Effector CD8-positive, alpha-beta T cell (primary cell): ENCODE measurements around the gene CSTPP1.
"Not testable (repeated sequence)": the region's sequence is repeated elsewhere in the genome, so short reads cannot be mapped to it uniquely, and the experiment has no call there.

Source experiments
- DNase-seq: peaks from one replicate; lab custom pipeline; 2025; lab: John Stamatoyannopoulos, UW

The CSTPP1 gene

DNA sequence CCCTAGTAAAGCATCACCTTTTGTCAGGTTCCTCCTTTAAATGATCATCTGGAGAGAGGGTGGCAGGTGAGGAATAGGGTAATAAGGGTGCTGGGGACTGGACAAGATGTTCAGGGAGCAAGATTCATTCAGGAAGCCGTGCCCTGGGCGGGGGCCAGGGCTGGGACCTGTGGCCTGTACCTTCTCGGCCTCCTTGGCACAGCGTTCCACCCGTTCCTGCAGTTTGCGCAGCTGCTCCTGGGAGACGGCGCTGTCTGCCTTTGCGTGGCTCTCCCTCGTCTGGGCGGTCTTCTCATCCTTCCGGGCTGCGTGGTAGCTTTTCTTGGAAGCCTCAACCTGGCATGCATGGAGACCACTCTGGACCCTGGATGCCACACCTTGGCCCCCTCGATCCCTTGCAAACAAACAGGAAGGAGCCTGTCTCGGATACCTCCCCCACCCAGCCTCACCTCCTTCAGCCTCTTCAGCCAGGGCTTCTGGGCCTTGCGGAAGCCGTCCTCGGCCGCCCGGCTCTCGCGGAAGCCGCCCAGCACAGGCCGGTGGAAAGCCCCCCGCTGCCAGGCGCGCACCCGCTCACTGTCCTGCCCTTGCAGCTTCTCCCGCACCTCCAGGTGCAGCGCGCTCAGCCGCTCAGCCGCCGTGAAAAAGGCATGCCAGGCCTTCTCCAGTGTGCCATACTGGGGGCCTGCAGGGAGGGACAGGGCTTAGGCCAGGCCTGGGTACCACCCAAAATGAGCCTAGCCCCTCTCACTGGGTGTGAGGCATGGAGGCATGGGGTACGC is 243.6 kb downstream of the CSTPP1 start:
- no peak for DNase-seq

DNA sequence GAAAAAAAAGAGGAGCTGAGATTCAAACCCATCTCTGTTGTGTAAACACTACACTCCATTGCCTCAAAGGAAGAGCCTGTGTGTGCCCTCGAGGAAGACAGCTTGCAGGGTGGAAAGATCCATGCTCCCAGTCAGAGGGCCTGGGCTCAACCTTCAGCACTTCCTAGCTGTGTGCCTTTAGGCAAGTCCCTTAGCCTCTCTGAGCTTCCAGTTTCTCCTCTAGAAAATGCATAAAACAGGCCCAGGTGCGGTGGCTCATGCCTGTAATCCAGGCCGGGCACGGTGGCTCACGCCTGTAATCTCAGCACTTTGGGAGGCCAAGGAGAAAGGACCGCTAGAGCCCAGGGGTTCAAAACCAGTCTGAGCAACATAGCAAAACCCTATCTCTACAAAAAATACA is 244.7 kb downstream of the CSTPP1 start:
- no peak for DNase-seq

DNA sequence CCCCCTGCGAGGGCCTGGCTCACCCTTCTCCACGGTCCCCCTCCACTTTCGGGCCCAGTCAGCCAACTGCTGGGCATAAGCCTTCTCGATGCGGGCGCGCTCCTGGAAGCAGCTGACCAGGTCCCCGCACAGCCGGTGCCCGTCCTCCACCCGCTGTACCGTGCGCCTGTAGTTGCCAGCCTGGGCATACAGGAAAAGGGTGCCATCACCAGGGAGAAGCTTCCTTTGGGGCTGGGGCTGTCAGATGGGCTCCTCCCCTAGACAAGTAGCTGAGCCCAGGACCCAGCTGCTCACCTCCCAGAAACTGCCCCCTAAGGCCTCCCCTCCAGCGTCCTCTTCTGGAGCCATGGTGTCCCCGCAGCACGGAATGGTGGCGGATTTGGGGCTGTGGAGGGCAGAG is 245.8 kb downstream of the CSTPP1 start:
- DNase-seq: no peak

DNA sequence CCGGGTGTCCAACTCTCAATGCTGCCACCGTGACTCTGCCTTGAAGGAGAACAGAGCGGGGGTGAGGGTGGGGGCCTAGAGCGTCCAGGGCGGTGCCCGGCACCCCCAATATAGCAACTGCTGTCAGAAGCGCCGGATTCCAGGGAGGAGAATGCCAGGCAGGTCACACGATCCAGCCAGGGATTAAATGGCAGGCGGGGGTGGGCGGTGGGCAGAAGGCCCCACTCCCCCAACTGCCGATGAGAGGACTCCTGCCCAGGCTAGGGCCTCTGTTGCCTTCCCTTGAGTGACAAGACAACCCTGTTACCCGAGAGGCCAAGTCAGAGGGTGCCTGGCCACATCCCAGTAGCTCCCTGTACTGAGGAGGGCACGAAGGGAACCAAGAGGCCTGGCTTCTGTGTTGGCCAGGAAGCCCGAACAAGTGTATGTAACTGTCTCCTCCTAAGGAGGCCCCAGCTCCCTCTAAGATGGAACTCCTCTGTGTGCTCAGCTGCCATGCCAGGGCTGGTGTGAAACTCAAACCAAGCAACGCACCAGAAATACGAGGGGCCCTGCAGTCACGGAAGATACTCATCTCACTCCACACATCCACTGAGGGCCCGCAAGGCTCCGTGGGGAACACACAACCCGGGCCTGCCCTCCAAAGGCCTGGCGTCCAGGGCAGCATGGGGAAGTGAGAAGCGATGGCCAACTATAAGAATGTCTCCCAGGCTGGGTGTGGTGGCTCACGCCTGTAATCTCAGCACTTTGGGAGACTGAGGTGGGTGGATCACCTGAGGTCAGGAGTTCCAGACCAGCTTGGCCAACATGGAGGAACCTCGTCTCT is 246.7 kb downstream of the CSTPP1 start:
- DNase-seq: no peak

DNA sequence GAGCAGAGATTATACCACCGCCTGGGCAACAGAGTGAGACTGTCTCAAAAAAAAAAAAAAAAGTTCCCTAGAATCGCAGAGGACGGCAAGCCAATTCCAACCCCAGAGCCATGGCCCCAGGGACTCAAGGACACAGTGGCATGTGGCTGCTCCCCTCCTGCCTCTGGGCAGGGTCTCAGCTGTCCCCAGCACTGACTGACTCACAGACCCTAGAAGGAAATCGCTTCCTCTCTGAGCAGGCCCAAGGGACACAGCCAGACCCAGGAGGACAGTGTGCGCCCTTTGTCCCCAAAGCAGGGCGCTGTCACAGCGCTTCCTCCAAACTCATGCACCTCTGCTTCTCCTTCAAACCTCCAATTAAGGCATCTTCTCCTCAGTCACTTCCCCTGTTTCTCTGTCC is 247.4 kb downstream of the CSTPP1 start:
- no peak for DNase-seq

DNA sequence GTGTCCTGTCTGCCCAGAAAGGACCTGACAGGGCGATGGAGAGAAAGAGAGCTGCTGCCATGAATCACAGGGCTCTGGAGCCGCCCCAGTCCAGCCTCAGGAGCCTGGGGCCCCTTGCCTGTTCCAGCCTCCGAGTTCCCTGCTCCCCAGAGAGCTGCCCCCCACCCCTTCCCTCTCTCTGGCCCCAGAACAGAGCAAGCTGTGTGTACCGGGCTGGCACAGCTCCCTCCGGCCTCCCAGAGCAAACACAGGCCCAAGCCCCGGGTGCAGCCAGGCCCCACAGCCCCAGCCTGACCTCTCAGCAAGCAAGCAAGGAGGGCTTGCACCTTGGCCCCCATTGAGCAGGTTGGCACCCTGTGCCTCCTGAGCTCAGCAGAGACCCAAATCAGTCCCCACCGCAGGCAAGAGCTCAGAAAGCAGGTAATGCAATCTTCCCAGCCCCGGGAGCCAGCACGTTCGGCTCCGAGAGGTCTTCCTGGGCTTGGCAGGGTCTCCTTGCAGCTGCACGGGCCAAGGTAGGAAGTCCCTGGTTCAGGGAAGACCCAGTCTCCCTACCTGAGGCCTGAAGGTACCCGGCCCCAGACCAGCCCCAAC is 248.2 kb downstream of the CSTPP1 start:
- DNase-seq: no peak

DNA sequence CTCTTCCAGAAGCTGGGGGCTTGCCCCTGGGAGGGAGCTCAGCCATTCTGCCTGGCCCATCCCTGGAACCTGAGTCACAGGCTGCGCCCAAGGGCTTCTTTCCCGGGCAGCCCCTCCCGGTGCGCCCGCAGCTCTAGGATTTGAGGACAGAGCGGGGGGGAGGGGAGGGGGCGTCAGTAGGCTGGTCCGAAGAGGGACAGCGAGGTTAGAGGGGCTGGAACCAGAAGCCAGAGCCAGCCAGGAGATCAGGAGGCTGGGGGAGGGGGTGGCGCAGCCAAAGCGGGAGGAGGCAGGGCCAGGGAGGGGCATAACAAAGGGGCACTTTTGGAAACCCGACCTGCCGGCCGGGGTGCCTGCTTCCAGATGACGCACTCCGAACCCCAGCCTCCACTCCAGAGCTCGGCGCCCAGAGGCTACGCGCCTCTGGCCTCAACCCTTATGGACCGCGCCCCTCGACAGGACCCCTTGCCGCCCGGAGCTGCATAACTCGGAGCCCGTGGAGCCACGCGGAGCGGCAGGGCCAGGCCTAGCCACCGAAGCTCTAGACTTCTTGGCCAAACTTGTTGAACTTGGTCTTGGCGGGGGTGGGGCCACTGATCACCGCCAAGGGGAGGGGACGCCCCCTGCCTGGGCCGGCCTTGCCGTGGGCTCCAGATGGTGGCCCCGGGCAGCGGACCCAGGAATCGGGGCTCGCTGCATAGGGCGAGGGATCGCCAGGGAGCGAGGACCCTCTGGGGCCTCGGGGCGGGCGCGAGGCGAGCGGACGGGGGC is 248.9 kb downstream of the CSTPP1 start:
- DNase-seq: no peak

DNA sequence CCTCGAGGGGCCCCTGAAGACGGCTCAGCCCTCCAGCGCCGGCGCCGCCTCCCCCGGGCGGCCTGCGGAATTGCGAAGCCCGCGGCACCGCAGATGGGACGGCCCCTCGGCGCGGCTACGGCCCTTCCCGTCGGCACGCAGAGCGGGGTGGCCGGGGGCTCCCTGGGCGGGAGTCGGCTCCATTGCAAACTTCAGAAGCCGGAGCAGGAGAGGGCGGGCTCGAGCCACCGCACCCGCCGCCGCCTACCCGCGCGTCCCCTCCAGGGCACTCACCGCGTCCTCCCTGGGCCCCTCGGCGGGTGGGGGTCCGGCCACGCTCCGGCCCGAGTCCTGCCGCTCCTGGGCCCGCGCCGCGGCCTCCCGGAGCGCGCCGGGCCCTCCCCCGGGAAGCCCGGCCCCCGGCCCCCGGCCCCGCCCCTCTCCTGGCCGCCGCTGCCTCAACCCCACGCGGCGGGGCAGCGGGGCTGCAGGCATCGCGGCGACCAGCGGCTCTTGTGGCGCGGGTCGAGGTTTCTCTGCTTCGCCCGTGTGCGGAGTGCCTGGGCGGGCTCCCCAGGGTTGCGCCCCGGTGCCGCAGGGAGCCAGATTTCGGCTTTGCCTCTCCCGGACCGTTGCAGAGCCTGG is 249.6 kb downstream of the CSTPP1 start, which contains the start of gene PACSIN3:
PACSIN3 (minus strand) TSS at position 359 of the 624 bp plus-strand sequence. CDS start 3,707 bp downstream, outside the sequence.
- peak; percentile 13 for DNase-seq

DNA sequence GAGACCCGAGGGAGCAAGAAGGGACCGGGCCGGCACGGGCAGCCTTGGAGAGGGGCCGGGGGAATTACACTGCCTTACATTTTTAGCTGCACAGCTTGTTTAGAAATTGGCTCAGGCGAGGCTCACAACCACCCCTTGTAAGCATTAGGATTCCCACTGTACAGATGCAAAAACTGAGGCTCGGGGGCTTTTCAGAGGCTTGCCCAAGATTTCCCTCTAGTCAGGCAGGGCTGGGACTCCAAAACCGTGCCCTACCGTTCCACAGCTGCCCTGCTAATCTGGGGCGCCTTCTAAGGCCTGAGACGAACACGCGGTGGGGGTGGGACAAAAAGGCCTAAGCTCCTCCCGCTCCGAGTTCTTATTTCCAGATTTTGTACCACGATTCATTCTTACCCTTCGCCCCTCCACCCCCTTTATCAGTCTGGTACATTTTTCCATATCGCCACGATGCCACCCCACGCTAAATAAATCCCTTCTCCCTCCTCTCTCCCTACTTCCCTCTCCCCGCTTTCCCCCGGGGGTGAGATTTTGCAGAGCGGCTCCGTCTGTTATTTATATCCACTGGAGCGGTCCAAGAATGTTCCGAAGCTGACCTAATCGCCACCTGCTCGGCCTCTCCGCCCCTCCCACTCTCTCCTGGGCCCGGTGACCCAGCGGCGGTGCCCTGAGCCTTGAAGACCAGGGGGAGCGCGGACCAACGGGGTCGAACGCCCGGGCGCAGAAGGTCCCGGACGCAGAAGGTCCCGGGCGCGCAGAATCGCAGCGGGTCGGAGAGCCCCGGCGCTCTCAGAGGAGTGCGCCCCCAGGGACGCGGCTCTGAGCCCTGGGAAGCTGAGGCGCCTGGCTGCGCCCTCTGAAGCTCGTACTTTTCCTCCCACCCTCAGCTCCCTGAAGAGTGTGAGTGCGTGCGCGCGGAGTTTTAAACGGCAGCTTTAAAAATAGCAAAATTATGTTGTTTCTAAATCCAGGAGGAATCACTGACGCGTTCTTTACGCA is 250.4 kb downstream of the CSTPP1 start:
- peak; percentile 11 for DNase-seq

DNA sequence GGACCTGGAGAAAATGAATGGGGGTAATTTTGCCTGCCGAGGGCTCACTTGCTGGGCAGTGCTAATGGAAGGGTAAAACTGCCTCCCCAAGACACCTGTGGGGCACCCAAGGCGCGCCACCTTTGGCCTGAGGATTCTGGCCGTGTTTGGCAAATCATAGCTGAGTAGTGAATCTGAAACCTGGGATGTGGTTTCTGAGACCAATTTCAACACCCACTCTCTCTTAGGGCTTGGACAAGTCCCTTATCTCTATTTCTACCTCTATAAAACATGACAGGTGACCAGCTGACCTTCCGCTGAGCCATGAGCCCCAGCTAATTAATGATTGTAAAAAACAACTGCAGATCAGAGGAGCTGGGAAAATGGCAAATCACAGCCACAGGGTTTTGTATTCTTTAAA is 251.2 kb downstream of the CSTPP1 start:
- DNase-seq: no peak

DNA sequence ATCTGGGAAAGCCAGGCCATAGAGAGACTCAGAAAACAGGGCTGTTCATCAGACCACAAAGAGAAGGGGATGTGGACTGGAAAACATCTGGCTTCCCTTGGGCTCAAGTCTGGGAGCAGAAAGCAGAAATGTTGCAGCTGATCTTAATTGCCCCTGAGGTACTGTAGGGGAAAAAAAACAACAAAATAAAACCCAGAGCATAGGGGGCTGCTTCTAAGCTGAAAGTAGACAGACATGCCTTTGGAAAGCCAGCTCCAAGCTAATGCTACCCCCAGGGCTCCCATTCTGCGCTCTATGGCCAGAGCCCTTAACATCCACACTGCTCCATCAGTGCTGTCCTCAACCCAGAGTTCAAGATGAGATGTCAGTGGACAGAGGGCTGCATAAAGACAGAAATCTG is 251.7 kb downstream of the CSTPP1 start:
- DNase-seq: no peak

DNA sequence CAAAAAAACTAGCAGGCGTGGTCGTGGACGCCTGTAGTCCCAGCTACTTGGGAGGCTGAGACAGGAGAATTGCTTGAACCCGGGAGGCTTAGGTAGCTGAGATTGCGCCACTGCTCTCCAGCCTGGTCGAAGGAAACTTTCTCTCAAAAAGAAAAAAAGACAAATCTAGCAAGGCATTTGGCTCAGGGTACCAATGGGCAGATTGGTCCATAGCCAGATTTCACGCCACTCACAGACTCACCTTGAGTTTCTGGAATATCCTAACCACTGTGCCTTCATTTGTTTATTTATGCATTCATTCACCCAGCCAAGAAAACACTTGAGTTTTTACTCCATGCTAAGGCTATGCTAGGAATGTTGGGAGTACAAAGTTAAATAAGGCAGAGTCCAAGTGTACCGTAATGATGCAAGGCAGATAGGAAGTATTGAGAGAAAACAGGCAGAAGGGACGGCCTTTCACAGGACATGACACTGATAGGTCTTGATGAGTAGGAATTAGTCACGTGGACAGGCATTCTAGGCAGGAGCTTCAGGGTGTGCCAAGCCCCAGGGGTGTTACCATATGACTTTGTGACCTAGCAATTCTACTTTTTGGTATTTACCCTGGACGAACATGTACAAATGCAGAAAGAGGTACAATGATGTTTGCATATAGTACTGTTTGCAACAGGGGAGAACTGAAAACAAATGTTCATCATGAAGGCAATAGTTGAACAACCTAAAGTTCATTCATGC is 252.7 kb downstream of the CSTPP1 start:
- DNase-seq: no peak

DNA sequence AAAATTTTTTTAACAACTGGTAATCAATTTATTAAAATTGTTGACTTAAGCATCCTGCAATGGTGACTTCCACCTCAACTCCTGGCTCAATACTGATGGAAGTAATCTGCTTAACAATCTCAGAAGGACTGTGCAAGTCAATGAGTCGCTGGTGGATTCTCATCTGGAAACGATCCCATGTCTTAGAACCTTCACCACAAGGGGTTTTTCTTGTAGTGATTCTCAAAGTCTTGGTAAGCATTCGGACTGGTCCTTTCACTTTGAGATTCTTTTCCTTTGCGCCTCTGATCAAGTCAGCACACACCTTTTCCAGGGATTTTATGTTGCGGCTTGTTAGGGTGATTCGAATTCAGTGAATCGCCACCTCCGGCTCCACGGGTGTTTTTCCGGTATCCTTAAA is 254.6 kb downstream of the CSTPP1 start:
- DNase-seq: not testable (repeated sequence)

DNA sequence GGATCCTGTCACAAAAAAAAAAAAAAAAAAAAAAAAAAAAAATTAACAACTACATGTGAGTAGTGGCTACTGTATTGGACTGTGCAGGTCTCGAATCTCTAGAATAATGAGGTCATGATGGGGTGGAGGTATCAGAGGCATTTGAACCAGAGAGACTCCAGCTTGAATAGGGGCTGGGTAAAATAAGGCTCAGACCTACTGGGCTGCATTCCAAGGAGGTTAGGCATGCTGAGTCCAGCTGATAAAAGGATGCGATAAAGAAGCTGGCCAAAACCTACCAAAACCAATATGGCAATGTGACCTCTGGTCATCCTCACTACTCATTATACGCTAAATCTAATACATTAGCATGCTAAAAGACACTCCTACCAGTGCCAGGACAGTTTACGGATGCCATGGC is 255.6 kb downstream of the CSTPP1 start:
- no peak for DNase-seq

DNA sequence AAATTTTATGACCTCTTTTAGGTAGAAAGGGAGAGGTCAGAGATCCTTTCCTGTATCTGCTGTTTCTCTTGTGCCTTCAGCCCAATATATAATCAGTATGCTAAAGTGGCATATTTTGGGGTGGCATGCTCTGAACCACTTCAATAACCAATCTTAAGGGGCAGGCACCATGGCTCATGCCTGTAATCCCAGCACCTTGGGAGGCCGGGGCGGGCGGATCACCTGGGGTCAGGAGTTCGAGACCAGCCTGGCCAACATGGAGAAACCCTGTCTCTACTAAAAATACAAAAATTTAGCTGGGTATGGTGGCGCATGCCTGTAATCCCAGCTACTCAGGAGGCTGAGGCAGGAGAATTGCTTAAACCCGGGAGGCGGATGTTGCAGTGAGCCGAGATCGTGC is 261.6 kb downstream of the CSTPP1 start:
- not testable (repeated sequence) for DNase-seq

DNA sequence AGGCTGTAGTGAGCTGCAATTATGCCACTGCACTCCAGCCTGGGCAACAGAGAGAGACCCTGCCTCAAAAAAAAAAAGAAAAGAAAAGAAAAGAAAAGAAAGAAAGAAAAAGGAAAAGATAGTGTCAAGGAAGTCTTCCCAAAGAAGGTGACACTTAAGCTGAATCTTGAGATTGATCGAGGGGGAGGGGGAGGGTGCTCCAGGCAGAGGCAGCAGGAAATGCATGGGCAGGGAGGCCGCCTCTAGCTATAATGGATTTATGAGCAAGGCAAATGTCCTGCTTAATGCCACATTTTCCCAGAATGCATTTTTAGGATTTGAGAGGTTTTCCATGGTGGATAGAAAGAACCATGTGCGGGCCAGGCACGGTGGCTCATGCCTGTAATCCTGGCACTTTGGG is 264.5 kb downstream of the CSTPP1 start:
- DNase-seq: no peak

DNA sequence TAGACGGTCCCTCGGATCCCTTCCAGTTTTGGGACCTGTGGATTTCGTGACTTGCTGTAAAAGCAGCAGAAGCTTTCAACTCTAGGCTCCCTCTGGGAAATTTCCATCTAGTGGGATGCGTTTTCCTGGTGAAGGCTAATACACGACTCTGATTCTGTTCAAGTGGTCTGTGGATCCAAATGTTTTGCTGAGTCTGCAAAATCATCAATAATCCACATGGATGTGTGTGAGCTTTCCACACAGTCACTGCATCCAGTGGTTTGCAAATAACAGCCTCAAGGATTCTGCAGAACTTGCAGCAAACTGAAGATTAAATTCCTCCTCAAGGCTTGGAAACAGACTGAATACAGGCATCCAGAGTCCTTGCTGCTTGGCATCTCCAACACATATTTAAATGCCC is 266.0 kb downstream of the CSTPP1 start:
- no peak for DNase-seq

DNA sequence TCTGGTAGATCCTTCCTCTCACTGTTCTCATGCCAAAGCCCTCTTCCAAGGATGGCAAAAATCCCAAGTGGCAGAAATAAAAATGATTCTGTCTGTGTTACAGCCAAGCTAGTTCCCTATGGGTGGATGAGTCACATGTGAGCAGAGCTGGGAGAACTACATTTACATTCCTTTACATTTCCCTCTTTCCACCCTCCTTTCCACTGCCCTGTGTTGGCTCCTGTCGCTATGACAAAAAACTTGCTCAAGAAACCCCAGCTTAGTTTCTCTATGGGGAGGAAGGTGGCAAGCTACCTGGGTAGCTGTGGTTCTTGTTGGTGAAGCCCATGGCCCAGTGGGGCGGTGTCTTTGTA is 268.1 kb downstream of the CSTPP1 start:
- DNase-seq: no peak

DNA sequence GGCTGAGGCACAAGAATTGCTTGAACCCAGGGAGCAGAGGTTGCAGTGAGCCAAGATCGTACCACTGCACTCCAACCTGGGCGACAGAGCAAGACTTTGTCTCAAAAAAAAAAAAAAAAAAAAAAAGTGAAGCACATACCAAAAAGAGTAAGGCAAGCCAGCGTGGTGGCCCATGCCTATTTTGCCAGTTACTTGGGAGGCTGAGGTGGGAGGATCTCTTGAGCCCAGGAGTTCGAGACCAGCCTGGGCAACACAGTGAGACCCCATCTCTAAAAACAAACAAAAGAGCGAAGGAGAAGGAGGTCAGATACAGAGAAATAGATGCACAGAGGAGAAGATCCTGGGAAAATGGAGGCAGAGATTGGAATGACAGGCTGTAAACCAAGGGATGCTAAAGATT is 270.0 kb downstream of the CSTPP1 start:
- not testable (repeated sequence) for DNase-seq

DNA sequence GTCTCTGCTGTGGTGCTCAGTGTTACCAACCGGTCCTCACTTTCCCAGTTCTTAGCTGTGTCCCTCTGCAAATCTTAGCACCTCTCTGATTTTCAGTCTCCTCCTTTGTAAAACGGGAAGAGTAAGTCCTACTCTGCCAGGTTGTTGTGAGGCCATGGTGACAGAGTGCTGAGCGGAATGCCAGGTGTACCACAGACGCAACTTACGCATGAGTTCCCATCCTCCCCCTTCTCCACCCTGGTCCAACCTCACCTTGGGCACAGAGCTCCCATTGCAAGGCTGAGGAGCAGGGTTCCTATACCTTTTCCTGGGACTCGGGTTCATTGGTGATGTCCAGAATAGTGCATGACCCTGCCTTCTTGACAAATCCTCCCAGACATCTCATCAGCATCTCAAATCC is 270.9 kb downstream of the CSTPP1 start:
- no peak for DNase-seq
